Measurements from ENCODE around the gene TEP1. TPM values are rescaled to one million over a fixed set of nuclear protein-coding genes. Genes with fewer than 3 reads are reported as not detected.

Gene TEP1
- total and polyA plus RNA-seq, 2 experiments from 2014 or later = 3.0 to 8.5 TPM

- DNase-seq (ENCODE audit: low spot score) (no peak), ATAC-seq (no peak)
- Histone ChIP-seq H3F3A (replicated peaks; ENCODE audit: low read depth) (peaks cover 2% of the 10 kb centered on the region; the same call in 1 of the 2 replicates), H3K36me3 (ENCODE audit: insufficient read depth) (peaks cover 35% of the 10 kb centered on the region), H3K27ac (ENCODE audit: low read depth) (peak overlapping the region; percentile 53), H3K4me1 (ENCODE audit: insufficient read depth) (peaks cover 16% of the 10 kb centered on the region), H3K9me2 (ENCODE audit: insufficient read depth) (no peaks in the 10 kb centered on the region), H3K4me2 (peak overlapping the region; percentile 82), H2AFZ (no peak overlapping the region), H3K27me3 (ENCODE audit: insufficient read depth) (no peaks in the 10 kb centered on the region), H4K20me1 (replicated peaks; ENCODE audit: insufficient read depth) (peaks cover 32% of the 10 kb centered on the region), H3K79me2 (replicated peaks; ENCODE audit: insufficient read depth) (peaks cover 85% of the 10 kb centered on the region), H3K4me3 (peak overlapping the region; percentile 58; the same call in 1 of the 2 replicates)
- H3K27ac Mint-ChIP-seq = 0 out of 2 replicates have a peak overlapping the region, but pooled peaks have one; percentile 34
- TF ChIP-seq CTCF (conservative IDR thresholded peaks at IDR 0.05; ENCODE audit: low read depth in 2 of 2) (no peak), STAT1 (IDR thresholded peaks at IDR 0.05; ENCODE audit: unreplicated experiment) (no peak), ZNF331 (CRISPR knock-in tag; IDR thresholded peaks at IDR 0.05; ENCODE audit: low read depth) (no peak), ZNF114 (CRISPR knock-in tag; IDR thresholded peaks at IDR 0.05) (no peak), NANOG (IDR thresholded peaks at IDR 0.05; ENCODE audit: borderline replicate concordance) (no peak), ETS1 (IDR thresholded peaks at IDR 0.05) (no peak), CREB1 (CRISPR knock-in tag; IDR thresholded peaks at IDR 0.05; ENCODE audit: low read depth) (no peak), POLR2AphosphoS5 (IDR thresholded peaks at IDR 0.05; ENCODE audit: low read depth) (no peak), EZH2 (IDR thresholded peaks at IDR 0.05; ENCODE audit: low read depth, unreplicated experiment) (no peak), REST (IDR thresholded peaks at IDR 0.05; ENCODE audit: unreplicated experiment) (no peak), JUNB (IDR thresholded peaks at IDR 0.05; ENCODE audit: unreplicated experiment) (no peak), EZH2phosphoT487 (IDR thresholded peaks at IDR 0.05; ENCODE audit: unreplicated experiment) (no peak)
- peaks cover 6% of the 10 kb centered on the region for H3K27me3 Mint-ChIP-seq (ENCODE audit: insufficient read depth, low read depth, poor library complexity)
- peak overlapping the region; percentile 98; the same call in 1 of the 3 replicates for H3K4me3 Mint-ChIP-seq
- no peaks in the 10 kb centered on the region for H3K9me3 Mint-ChIP-seq
- H3K36me3 Mint-ChIP-seq (ENCODE audit: low read depth) = peaks cover 77% of the 10 kb centered on the region
- H3K4me1 Mint-ChIP-seq = peaks cover 31% of the 10 kb centered on the region
Observed at GRCh38 chr14:20329355-20329754, 83.9 kb downstream of the TEP1 start.
